ENCODE measurements around the gene BANP. TPM values are rescaled to one million over a fixed set of nuclear protein-coding genes. Genes with fewer than 3 reads are reported as not detected.
"Not testable (repeated sequence)": the region's sequence is repeated elsewhere in the genome, so short reads cannot be mapped to it uniquely, and the experiment has no call there.

BANP gene
- total RNA-seq, 1 experiment from 2014 or later = 22.6 TPM

DNA sequence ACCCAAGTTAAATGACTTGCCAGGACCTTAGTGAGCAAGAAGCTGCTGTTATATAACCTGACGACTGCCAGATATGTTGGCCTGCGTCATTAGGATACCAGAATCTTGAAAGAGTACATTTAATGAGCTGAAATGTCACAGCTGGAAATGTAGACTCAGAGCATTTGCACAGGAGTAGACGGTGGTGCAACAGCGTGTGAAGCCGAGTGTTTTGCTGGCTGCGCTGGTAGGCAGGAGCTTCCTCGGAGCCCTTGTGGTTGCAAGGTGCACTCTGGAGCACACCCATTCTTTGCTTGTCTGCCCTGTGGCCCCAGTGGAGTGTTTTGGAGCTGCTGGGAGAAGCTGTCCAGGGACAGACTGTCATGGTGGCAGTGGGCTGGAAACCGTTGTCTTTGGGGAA is 79.3 kb downstream of the BANP start:
- no peak for TF ChIP-seq SIN3A (IDR thresholded peaks at IDR 0.05; ENCODE audit: borderline replicate concordance, insufficient read depth, low read depth, low read length)
- no peak for TF ChIP-seq TCF7L2 (IDR thresholded peaks at IDR 0.05; ENCODE audit: low read depth, low read length)
- no peak for TF ChIP-seq POLR2AphosphoS5 (IDR thresholded peaks at IDR 0.05; ENCODE audit: low read depth, low read length)
- TF ChIP-seq, protein P1, sequence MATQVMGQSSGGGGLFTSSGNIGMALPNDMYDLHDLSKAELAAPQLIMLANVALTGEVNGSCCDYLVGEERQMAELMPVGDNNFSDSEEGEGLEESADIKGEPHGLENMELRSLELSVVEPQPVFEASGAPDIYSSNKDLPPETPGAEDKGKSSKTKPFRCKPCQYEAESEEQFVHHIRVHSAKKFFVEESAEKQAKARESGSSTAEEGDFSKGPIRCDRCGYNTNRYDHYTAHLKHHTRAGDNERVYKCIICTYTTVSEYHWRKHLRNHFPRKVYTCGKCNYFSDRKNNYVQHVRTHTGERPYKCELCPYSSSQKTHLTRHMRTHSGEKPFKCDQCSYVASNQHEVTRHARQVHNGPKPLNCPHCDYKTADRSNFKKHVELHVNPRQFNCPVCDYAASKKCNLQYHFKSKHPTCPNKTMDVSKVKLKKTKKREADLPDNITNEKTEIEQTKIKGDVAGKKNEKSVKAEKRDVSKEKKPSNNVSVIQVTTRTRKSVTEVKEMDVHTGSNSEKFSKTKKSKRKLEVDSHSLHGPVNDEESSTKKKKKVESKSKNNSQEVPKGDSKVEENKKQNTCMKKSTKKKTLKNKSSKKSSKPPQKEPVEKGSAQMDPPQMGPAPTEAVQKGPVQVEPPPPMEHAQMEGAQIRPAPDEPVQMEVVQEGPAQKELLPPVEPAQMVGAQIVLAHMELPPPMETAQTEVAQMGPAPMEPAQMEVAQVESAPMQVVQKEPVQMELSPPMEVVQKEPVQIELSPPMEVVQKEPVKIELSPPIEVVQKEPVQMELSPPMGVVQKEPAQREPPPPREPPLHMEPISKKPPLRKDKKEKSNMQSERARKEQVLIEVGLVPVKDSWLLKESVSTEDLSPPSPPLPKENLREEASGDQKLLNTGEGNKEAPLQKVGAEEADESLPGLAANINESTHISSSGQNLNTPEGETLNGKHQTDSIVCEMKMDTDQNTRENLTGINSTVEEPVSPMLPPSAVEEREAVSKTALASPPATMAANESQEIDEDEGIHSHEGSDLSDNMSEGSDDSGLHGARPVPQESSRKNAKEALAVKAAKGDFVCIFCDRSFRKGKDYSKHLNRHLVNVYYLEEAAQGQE (IDR thresholded peaks at IDR 0.05; ENCODE audit: insufficient read depth in 1 of 2, low read depth in 2 of 2, low read length in 1 of 2) = no peak
- TF ChIP-seq, protein P2, sequence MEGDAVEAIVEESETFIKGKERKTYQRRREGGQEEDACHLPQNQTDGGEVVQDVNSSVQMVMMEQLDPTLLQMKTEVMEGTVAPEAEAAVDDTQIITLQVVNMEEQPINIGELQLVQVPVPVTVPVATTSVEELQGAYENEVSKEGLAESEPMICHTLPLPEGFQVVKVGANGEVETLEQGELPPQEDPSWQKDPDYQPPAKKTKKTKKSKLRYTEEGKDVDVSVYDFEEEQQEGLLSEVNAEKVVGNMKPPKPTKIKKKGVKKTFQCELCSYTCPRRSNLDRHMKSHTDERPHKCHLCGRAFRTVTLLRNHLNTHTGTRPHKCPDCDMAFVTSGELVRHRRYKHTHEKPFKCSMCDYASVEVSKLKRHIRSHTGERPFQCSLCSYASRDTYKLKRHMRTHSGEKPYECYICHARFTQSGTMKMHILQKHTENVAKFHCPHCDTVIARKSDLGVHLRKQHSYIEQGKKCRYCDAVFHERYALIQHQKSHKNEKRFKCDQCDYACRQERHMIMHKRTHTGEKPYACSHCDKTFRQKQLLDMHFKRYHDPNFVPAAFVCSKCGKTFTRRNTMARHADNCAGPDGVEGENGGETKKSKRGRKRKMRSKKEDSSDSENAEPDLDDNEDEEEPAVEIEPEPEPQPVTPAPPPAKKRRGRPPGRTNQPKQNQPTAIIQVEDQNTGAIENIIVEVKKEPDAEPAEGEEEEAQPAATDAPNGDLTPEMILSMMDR (IDR thresholded peaks at IDR 0.05) = no peak
- no peaks in the 10 kb centered on the region for H3K27me3 ChIP-seq (ENCODE audit: control insufficient read depth, insufficient read depth, low read length)
- no peaks in the 10 kb centered on the region for H3K4me1 ChIP-seq (ENCODE audit: control insufficient read depth, insufficient read depth, low read length)
- BruUV-seq (replicated peaks) = no TSS peak
- ATAC-seq (no peak), DNase-seq (ENCODE audit: low read depth, low spot score) (no peak)
- H3K4me3 ChIP-seq (ENCODE audit: low read depth in 2 of 2, low read length in 2 of 2) = no peak overlapping the region
- POLR2A ChIA-PET = no interaction called here
- intact Hi-C loops (cut with micrococcal nuclease; ENCODE audit: unreplicated experiment) = no loop called here
- no peaks in the 10 kb centered on the region for H3K9me3 ChIP-seq (ENCODE audit: control insufficient read depth, insufficient read depth, low read depth, low read length)
- H3K27ac ChIP-seq (ENCODE audit: low read length) = no peak overlapping the region
- in situ Hi-C loops (cut with HindIII; ENCODE audit: low pct_unique_long_range_greater_than_20kb, low sequenced_read_pairs) = no loop called here
- CTCF ChIA-PET = no interaction called here
- no peaks in the 10 kb centered on the region for H3K36me3 ChIP-seq (ENCODE audit: control insufficient read depth, insufficient read depth, low read length)

DNA sequence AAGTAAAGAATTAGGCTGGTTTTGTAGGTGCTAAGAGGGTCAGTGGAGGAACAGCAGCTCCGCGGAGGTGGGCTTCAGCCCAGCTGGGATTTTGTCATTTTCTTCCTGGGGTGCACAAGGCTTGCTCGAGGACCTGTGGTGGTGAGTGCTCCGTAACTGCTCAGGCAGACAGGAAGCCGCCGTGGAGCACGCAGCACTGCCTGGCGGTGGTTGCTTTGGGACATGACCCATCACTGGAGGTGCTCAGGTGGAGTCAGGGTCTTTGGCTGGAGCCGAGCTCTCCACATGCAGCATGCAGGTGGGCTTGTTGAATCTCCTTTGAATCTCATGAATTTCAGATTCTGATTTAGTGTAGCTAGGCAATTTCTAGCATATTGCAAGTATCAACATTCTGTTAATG is 79.7 kb downstream of the BANP start:
- H3K27ac ChIP-seq (ENCODE audit: low read length); H3K4me3 ChIP-seq (ENCODE audit: low read depth in 2 of 2, low read length in 2 of 2); POLR2A ChIA-PET; CTCF ChIA-PET; ATAC-seq; intact Hi-C loops (cut with micrococcal nuclease; ENCODE audit: unreplicated experiment); DNase-seq (ENCODE audit: low read depth, low spot score); H3K27me3 ChIP-seq (ENCODE audit: control insufficient read depth, insufficient read depth, low read length); in situ Hi-C loops (cut with HindIII; ENCODE audit: low pct_unique_long_range_greater_than_20kb, low sequenced_read_pairs); BruUV-seq (replicated peaks); H3K9me3 ChIP-seq (ENCODE audit: control insufficient read depth, insufficient read depth, low read depth, low read length); H3K36me3 ChIP-seq (ENCODE audit: control insufficient read depth, insufficient read depth, low read length); H3K4me1 ChIP-seq (ENCODE audit: control insufficient read depth, insufficient read depth, low read length): not testable (repeated sequence)

DNA sequence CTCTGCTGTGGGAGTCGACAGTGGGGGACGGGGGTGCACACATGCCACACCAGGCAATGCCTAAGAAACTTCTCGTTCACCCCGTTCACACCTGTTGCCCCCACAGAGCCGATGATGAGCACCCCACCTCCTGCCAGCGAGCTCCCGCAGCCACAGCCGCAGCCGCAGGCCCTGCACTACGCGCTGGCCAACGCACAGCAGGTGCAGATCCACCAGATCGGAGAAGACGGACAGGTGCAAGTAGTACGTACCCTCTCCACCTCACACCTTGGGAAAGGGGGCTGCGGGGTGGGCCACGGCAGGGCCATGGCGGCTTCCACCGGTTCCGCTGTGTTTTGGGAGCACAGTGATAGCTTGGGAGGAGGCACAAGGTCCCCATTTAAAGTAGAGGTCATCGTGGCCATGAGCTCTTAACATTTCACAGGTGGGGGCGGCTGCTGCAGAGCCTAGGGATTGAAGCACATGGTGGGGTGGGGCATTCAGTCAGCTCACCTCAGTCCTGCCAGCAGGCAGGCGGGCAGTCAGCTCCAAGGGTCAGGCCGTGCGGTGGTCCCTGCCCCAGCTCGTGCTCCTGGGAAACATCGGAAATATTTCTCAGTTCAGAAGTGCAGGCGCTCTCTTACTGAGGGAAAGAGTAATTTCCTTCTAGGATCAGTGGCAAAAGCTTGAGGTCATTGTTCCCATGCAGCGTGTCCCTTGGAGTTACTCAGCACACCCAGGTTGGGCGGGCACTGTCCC is 81.9 kb downstream of the BANP start:
- H3K27me3 ChIP-seq (ENCODE audit: control insufficient read depth, insufficient read depth, low read length); ATAC-seq; intact Hi-C loops (cut with micrococcal nuclease; ENCODE audit: unreplicated experiment); H3K9me3 ChIP-seq (ENCODE audit: control insufficient read depth, insufficient read depth, low read depth, low read length); CTCF ChIA-PET; H3K4me1 ChIP-seq (ENCODE audit: control insufficient read depth, insufficient read depth, low read length); in situ Hi-C loops (cut with HindIII; ENCODE audit: low pct_unique_long_range_greater_than_20kb, low sequenced_read_pairs); BruUV-seq (replicated peaks); POLR2A ChIA-PET; H3K27ac ChIP-seq (ENCODE audit: low read length); DNase-seq (ENCODE audit: low read depth, low spot score); H3K4me3 ChIP-seq (ENCODE audit: low read depth in 2 of 2, low read length in 2 of 2); H3K36me3 ChIP-seq (ENCODE audit: control insufficient read depth, insufficient read depth, low read length): not testable (repeated sequence)
